H1 (cell line): Measurements from ENCODE around the gene ABCF3. TPM values are rescaled to one million over a fixed set of nuclear protein-coding genes. Genes with fewer than 3 reads are reported as not detected.

Experiments
- CBX5 ChIP-seq: fragments of 300-800, 300-1000 bp; sonication (generic); IDR thresholded peaks from 2 replicates; pipeline ENCODE4 v1.7.1; 2016; ENCODE audit warnings: antibody characterized with exemption, low read length, low read depth
- CHD7 ChIP-seq: fragments of 300-600 bp; sonication (generic); IDR thresholded peaks from 2 replicates; pipeline ENCODE4 v1.7.1; 2012; ENCODE audit warnings: low read length, moderate library complexity, mild to moderate bottlenecking, inconsistent platforms; ENCODE audit not compliant: insufficient replicate concordance
- CTBP2 ChIP-seq: IDR thresholded peaks from 2 replicates; pipeline ENCODE4 v1.7.0; 2011; ENCODE audit warnings: borderline replicate concordance, mild to moderate bottlenecking, moderate library complexity, mixed read lengths, low read length; ENCODE audit not compliant: insufficient read depth, insufficient read length
- FOSL1 ChIP-seq: IDR thresholded peaks from 2 replicates; pipeline ENCODE4 v1.6.1; 2011; ENCODE audit warnings: mild to moderate bottlenecking, low read depth, low read length, moderate library complexity; ENCODE audit not compliant: insufficient read depth
- GABPA ChIP-seq: IDR thresholded peaks from 2 replicates; pipeline ENCODE4 v1.6.1; 2011; ENCODE audit warnings: mild to moderate bottlenecking, low read length, moderate library complexity, borderline replicate concordance; ENCODE audit not compliant: insufficient read depth
- HDAC2 ChIP-seq, 2 experiments: fragments of 300-600 bp in 1 of 2; sonication (generic) in 1 of 2; IDR thresholded peaks; 2 replicates each; pipeline ENCODE4 v1.6.1; 2011 to 2012; ENCODE audit warnings: low read depth in 2 of 2, low read length in 2 of 2, mild to moderate bottlenecking in 2 of 2, moderate library complexity in 2 of 2, borderline replicate concordance in 1 of 2, inconsistent platforms in 1 of 2
- SIX5 ChIP-seq: IDR thresholded peaks from 2 replicates; pipeline ENCODE4 v1.6.1; 2011; ENCODE audit warnings: mild to moderate bottlenecking, low read depth, low read length
- SRF ChIP-seq: IDR thresholded peaks from 2 replicates; pipeline ENCODE4 v1.6.1; 2011; ENCODE audit warnings: mild to moderate bottlenecking, low read depth, low read length, moderate library complexity
- polyA plus RNA-seq, 7 experiments: library from polyadenylated mRNA; depleted of rRNA in 3 of 7; stranded (reverse) in 5 of 7; unstranded in 2 of 7; fragments of >200 nt in 5 of 7; fragments of 200-250 nt in 2 of 7; gene quantifications; 1 replicate in 5 of 7; 2 replicates in 1 of 7; 4 replicates in 1 of 7; pipeline versions ENCODE4 v1.2.1 to v1.2.3, GENCODE V29; 2011 to 2013; ENCODE audit warnings: missing spikeins in 2 of 7, mixed read lengths in 2 of 7
- total RNA-seq: library from RNA; stranded (reverse); fragmentation: NEBNext Ultra II Directional; extraction: Animal tissue kit (Norgen Biotek cat#: 25700); gene quantifications from 2 replicates; pipeline ENCODE4 v1.2.1, GENCODE V29; 2021
- TF ChIP-seq, protein P1 (sequence below): IDR thresholded peaks from 2 replicates; pipeline ENCODE4 v1.6.1; 2012; ENCODE audit warnings: inconsistent platforms

The ABCF3 gene
- total and polyA plus RNA-seq, 2 of the 8 experiments (the other 6 are each of a cell fraction or from before 2014, with no cell fraction given): 51.6 to 57.8 TPM

- TF ChIP-seq, protein P1, sequence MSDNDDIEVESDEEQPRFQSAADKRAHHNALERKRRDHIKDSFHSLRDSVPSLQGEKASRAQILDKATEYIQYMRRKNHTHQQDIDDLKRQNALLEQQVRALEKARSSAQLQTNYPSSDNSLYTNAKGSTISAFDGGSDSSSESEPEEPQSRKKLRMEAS: 0 out of 2 replicates have a peak, but pooled peaks have one; percentile 12
- TF ChIP-seq SIX5: no peak
- TF ChIP-seq CBX5: no peak
- peak; percentile 53; the same call in 1 of the 2 replicates for TF ChIP-seq GABPA
- TF ChIP-seq CHD7: no peak
- no peak for TF ChIP-seq SRF
- peak; percentile 81; the same call in 1 of the 2 replicates for TF ChIP-seq FOSL1
- TF ChIP-seq CTBP2: no peak
- no peak for TF ChIP-seq HDAC2 (IDR thresholded peaks at IDR 0.05; ENCODE audit: borderline replicate concordance in 1 of 2, low read depth in 2 of 2, low read length in 2 of 2)
These were observed 30.9 kb upstream of the ABCF3 start, which contains the start of gene DVL3 (continued) for GRCh38 chr3:184154885-184155643.
